ACC112 (cell line): ENCODE data around the gene IST1.

Experiments
- H2AFZ ChIP-seq: fragments of 200-600 bp; sonication (generic); one replicate; pipeline ENCODE4 v1.6.0; 2017; ENCODE audit warnings: antibody characterized with exemption, low read length; ENCODE audit not compliant: unreplicated experiment
- H3K27ac ChIP-seq: fragments of 200-600 bp; sonication (generic); 2 replicates; pipeline ENCODE4 v1.5.1; 2014; ENCODE audit warnings: low read depth, mild to moderate bottlenecking, antibody characterized with exemption, low read length, moderate library complexity
- H3K27me3 ChIP-seq: fragments of 200-600 bp; sonication (generic); 2 replicates; pipeline ENCODE4 v1.6.1; 2014; ENCODE audit warnings: mild to moderate bottlenecking, antibody characterized with exemption, low read length, moderate library complexity, mixed read lengths; ENCODE audit not compliant: insufficient read depth
- H3K36me3 ChIP-seq: fragments of 200-600 bp; sonication (generic); 2 replicates; pipeline ENCODE4 v1.6.1; 2016; ENCODE audit warnings: mild to moderate bottlenecking, antibody characterized with exemption, low read length, moderate library complexity, mixed read lengths; ENCODE audit not compliant: insufficient read depth
- H3K4me1 ChIP-seq: fragments of 200-600 bp; sonication (generic); one replicate; pipeline ENCODE4 v1.6.1; 2016; ENCODE audit warnings: low read length, mixed read lengths; ENCODE audit not compliant: insufficient read depth, unreplicated experiment, control insufficient read depth
- H3K4me3 ChIP-seq: fragments of 200-600 bp; sonication (generic); 2 replicates; pipeline ENCODE4 v1.5.1; 2014; ENCODE audit warnings: mild to moderate bottlenecking, low read depth, low read length
- H3K79me2 ChIP-seq: fragments of 200-600 bp; sonication (generic); one replicate; pipeline ENCODE4 v1.6.0; 2016; ENCODE audit warnings: low read length; ENCODE audit not compliant: control insufficient read depth, unreplicated experiment, insufficient read depth

Gene IST1

GRCh38 chr16:71916397-71916920 is 21.1 kb downstream of the IST1 start:
- Histone ChIP-seq H2AFZ (no peak overlapping the region), H3K4me3 (no peak overlapping the region), H3K27ac (peak overlapping the region; percentile 25; the same call in 1 of the 2 replicates), H3K36me3 (peaks cover 58% of the 10 kb centered on the region), H3K4me1 (peaks cover 33% of the 10 kb centered on the region), H3K27me3 (no peaks in the 10 kb centered on the region), H3K79me2 (peaks cover 95% of the 10 kb centered on the region)

GRCh38 chr16:71917900-71918299 is 22.6 kb downstream of the IST1 start:
- H3K36me3 ChIP-seq, result peaks cover 68% of the 10 kb centered on the region
- H3K79me2 ChIP-seq, result peaks cover 84% of the 10 kb centered on the region
- peaks cover 38% of the 10 kb centered on the region for H3K4me1 ChIP-seq
- H3K27ac ChIP-seq, result peak overlapping the region; percentile 47
- no peak overlapping the region for H3K4me3 ChIP-seq
- H2AFZ ChIP-seq, result no peak overlapping the region
- no peaks in the 10 kb centered on the region for H3K27me3 ChIP-seq

- H3K27me3 ChIP-seq, result no peaks in the 10 kb centered on the region
- no peak overlapping the region for H3K4me3 ChIP-seq
- H3K4me1 ChIP-seq, result peaks cover 48% of the 10 kb centered on the region
- peaks cover 79% of the 10 kb centered on the region for H3K79me2 ChIP-seq
- peaks cover 74% of the 10 kb centered on the region for H3K36me3 ChIP-seq
- no peak overlapping the region for H3K27ac ChIP-seq
- H2AFZ ChIP-seq, result no peak overlapping the region
Measured at GRCh38 chr16:71919035-71919434, 23.7 kb downstream of the IST1 start.

- H3K27ac ChIP-seq, result no peak overlapping the region
- no peak overlapping the region for H2AFZ ChIP-seq
- no peaks in the 10 kb centered on the region for H3K27me3 ChIP-seq
- no peak overlapping the region for H3K4me3 ChIP-seq
- H3K79me2 ChIP-seq, result peaks cover 63% of the 10 kb centered on the region
- peaks cover 45% of the 10 kb centered on the region for H3K4me1 ChIP-seq
- peaks cover 73% of the 10 kb centered on the region for H3K36me3 ChIP-seq
Measured at GRCh38 chr16:71920658-71921057, 25.3 kb downstream of the IST1 start.

- Histone ChIP-seq H3K4me1 (peaks cover 50% of the 10 kb centered on the region), H3K4me3 (no peak overlapping the region), H3K79me2 (peaks cover 35% of the 10 kb centered on the region), H3K27ac (no peak overlapping the region; the same call in 1 of the 2 replicates), H3K27me3 (no peaks in the 10 kb centered on the region), H2AFZ (no peak overlapping the region), H3K36me3 (peaks cover 53% of the 10 kb centered on the region)
Measured at GRCh38 chr16:71923941-71924690, 28.8 kb downstream of the IST1 start.

GRCh38 chr16:71924710-71925109 is 29.4 kb downstream of the IST1 start:
- Histone ChIP-seq H3K4me3 (no peak overlapping the region), H3K27me3 (no peaks in the 10 kb centered on the region), H3K4me1 (peaks cover 56% of the 10 kb centered on the region), H3K36me3 (peaks cover 47% of the 10 kb centered on the region), H3K79me2 (peaks cover 32% of the 10 kb centered on the region), H3K27ac (no peak overlapping the region), H2AFZ (no peak overlapping the region)

- H3K27me3 ChIP-seq, result no peaks in the 10 kb centered on the region
- peaks cover 34% of the 10 kb centered on the region for H3K79me2 ChIP-seq
- H3K4me1 ChIP-seq, result peaks cover 53% of the 10 kb centered on the region
- peak overlapping the region; percentile 39; the same call in 1 of the 2 replicates for H3K27ac ChIP-seq
- H3K36me3 ChIP-seq, result peaks cover 31% of the 10 kb centered on the region
- no peak overlapping the region for H2AFZ ChIP-seq
- no peak overlapping the region for H3K4me3 ChIP-seq
Measured at GRCh38 chr16:71927383-71927782, 32.1 kb downstream of the IST1 start.

- H3K36me3 ChIP-seq, result peaks cover 27% of the 10 kb centered on the region
- peak overlapping the region; percentile 37; the same call in 1 of the 2 replicates for H3K27ac ChIP-seq
- H3K4me3 ChIP-seq, result no peak overlapping the region
- peaks cover 31% of the 10 kb centered on the region for H3K79me2 ChIP-seq
- no peaks in the 10 kb centered on the region for H3K27me3 ChIP-seq
- peaks cover 51% of the 10 kb centered on the region for H3K4me1 ChIP-seq
- H2AFZ ChIP-seq, result no peak overlapping the region
Measured at GRCh38 chr16:71927787-71928186, 32.5 kb downstream of the IST1 start.

GRCh38 chr16:71929048-71929447 is 33.7 kb downstream of the IST1 start:
- H3K36me3 ChIP-seq, result peaks cover 23% of the 10 kb centered on the region

GRCh38 chr16:71930013-71930563 is 34.8 kb downstream of the IST1 start:
- peaks cover 25% of the 10 kb centered on the region for H3K36me3 ChIP-seq
- H3K27me3 ChIP-seq, result no peaks in the 10 kb centered on the region
- peaks cover 25% of the 10 kb centered on the region for H3K79me2 ChIP-seq
- no peak overlapping the region for H2AFZ ChIP-seq
- no peak overlapping the region for H3K27ac ChIP-seq
- peaks cover 45% of the 10 kb centered on the region for H3K4me1 ChIP-seq
- no peak overlapping the region for H3K4me3 ChIP-seq

More at GRCh38 chr16:71929048-71929447, 33.7 kb downstream of the IST1 start:
- Histone ChIP-seq H3K27ac (peak overlapping the region; percentile 44), H3K79me2 (peaks cover 25% of the 10 kb centered on the region), H3K4me1 (peaks cover 49% of the 10 kb centered on the region), H3K27me3 (no peaks in the 10 kb centered on the region), H2AFZ (no peak overlapping the region), H3K4me3 (no peak overlapping the region)

GRCh38 chr16:71931001-71931400 is 35.7 kb downstream of the IST1 start:
- Histone ChIP-seq H3K4me1 (peaks cover 45% of the 10 kb centered on the region), H2AFZ (no peak overlapping the region), H3K36me3 (peaks cover 25% of the 10 kb centered on the region), H3K27ac (no peak overlapping the region), H3K27me3 (no peaks in the 10 kb centered on the region), H3K79me2 (peaks cover 25% of the 10 kb centered on the region), H3K4me3 (no peak overlapping the region)
